Erythroblast (primary cell): Measurements from ENCODE around the gene LPGAT1.

Experiments
- GATA1 ChIP-seq: IDR thresholded peaks from 2 replicates; pipeline ENCODE4 v1.6.1; 2011; ENCODE audit warnings: low read depth, mild to moderate bottlenecking, control low read depth, low read length, moderate library complexity
- POLR2A ChIP-seq: IDR thresholded peaks from 2 replicates; pipeline ENCODE4 v1.6.1; 2011; ENCODE audit warnings: mild to moderate bottlenecking, low read length

GRCh38 chr1:211827051-211827450 is 3.5 kb downstream of the LPGAT1 start:
- TF ChIP-seq POLR2A = no peak
- no peak for TF ChIP-seq GATA1
